Stimulated activated CD4-positive, alpha-beta T cell treated with anti-CD3 and anti-CD28 coated beads, Interleukin-4, amount 100 ng/mL, for 1 hour (primary cell): Measurements from ENCODE around the gene EARS2.
"Not testable (repeated sequence)": the region's sequence is repeated elsewhere in the genome, so short reads cannot be mapped to it uniquely, and the experiment has no call there.

Experiments used
- DNase-seq: peaks from one replicate; pipeline ENCODE4 v3.0.0-alpha.2; 2020

Gene EARS2

DNA sequence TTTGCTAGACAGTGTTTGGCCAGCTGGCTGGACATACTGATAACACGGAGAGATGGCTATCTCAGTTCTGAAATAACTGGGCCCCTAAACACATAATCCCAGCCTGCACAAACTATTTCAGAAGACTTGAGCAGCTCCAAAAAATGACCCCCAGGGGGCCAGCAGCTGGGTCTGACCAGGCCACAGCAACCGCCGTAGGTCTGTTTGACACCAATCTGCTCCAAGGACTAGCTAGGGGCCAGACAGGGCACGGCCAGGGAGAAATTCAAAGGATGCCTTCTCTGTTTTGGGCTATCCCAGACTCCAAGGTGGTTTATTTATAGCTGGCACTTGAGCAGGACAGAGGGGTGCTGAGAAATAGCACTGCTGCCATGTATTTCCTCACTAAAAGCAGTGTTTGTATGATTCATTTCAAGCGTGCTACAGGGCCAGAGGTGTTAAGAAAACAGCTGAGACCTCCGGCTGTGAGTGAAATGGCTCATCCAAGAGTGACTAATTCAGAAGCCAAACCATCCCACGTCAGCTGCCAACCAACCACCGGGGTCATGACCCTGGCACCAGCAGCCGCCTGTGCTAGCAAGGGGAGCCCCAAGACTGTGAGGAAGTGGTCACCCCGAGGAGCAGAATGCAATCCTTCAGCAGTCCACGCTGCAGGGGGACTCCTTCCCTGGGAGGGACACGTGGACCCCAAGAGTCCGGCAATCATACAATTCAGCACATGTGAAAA, 52.5 kb downstream of the EARS2 start:
- DNase-seq = peak; percentile 67

DNA sequence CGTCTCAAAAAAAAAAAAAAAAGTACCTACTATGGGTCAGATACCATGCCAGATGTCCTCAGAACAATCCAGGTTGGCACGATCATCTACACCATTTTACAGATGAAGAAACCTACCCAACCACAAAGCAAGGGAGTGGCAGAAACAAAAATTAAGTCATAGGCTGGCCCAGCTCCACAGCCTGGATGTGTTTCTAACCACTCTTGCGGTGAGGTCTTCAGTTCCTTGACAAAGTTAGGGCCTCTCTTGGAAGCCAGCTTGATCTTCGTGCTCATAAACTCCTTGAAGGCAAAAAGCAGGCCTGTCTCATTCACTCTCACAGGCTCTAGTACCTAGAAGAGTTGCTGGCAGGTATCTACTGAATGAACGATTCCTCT, 53.1 kb downstream of the EARS2 start:
- DNase-seq = no peak

DNA sequence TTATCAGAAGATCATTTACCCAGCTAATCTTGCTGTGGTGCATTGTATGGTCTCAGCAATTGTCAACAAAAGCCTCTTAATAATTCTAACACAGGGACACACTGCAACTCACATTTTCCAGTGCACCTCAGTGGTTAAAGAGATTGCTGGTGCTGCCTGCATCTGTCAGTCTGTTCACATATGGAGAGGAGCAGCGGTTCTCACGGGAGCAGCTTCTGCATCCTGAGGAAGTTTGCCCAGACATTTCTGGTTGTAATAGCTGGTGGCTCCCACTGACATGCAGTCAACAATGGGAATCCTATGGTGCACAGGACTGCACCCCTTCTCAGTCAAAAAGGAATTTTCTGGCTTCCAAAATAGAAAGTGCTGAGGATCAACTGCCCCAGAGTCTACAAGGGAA, 54.7 kb downstream of the EARS2 start:
- no peak for DNase-seq

DNA sequence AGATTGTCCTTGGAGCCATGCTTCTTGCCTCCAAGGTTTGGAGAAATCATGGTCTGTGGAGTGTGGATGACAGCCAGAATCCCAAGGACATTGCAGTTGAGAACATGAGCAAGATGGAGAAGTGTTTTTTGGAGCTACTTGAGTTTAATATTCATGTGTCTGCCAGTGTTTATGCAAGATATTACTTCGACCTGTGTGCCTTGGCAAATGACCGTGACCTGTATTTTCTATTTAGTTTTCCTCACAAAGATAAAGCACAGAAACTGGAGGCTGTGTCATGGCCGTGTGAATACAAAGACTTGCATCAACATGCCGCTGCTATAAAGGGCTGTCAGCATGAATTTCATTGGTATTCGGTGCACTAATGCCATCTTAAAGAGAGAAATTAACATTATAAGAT, 55.9 kb downstream of the EARS2 start:
- DNase-seq = no peak

DNA sequence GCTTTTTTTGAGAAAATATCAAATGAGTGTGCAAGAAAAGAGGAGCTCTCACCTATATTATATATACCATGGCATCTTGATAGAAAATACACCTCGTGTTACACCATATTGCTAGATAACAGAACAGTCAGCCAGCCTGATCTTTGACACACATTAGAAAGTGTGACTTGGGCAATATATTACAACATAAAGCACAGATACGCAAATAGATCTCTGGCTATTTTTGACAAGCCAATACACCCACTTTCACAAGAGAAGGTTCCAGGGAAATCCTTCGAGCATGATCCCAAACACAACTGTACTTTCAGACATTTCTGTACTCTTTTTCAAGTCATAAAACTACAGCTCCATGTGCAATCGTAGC, 56.3 kb downstream of the EARS2 start:
- no peak for DNase-seq

DNA sequence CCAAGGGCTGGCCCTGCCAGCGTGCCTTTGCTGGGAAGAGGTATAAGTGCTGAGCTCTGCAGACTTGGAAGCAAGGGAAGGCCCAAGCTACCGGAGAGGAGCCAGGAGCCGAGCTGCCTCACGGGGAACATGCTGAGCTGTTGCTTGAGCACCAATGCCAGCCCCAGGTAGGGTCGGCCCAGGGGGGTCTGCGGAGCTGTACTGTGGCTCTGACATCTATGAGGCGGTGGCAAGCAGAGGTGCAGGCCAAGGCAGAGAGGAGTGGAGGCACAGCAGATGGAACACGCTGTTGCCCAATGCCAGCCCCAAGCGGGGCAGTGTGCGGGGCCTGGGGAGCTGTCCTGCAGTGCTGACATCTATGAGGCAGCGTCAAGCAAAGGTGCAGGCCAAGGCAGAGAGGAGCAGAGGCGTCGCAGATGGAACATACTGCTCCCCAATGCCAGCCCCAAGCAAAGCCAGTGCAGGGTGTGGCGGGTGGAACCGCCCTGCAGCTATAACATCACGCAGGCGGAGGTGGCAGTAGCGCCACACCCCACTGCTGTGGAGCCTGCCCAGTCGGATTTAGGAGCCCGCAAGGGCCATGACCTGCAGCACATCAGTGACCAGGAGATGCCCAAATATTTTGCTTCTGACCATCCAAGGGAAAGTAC, 56.8 kb downstream of the EARS2 start:
- no peak for DNase-seq

DNA sequence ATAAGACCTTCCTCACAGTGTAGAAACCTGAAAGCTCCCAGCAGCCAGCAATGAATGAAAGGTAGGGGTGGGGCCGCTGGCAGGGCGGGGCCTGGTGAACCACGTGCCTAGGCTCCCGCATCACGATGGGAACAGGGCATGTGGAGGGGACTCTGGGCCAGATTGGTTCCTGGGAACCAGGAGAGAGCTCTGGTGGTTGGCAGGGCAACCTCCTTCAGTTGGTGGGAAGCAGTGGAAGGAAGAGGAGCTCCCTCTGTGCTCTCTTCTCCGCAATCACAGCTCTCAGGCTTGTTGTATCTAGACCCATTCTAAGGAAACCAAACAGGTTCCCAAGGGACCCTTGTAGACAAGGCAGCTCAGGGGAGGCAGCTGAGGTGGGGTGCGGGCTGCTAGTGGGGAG, 57.3 kb downstream of the EARS2 start:
- no peak for DNase-seq

DNA sequence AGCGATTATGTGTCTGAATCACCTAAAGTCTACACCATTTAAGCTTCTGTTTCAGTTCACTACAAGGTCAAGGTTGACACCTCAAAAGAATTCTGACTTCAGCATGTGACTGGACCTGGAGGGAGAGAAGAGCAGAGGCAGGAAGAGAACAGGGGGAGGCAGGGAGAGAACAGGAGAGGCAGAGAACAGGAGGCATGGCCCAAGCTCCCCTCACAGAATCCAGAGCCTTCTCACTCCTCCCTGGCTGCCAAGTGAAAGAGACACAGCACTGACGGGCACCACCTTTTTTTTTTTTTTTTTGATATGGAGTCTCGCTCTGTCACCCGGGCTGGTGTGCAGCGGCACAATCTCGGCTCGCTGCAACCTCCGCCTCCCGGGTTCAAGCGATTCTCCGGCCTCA, 58.3 kb downstream of the EARS2 start:
- no peak for DNase-seq

DNA sequence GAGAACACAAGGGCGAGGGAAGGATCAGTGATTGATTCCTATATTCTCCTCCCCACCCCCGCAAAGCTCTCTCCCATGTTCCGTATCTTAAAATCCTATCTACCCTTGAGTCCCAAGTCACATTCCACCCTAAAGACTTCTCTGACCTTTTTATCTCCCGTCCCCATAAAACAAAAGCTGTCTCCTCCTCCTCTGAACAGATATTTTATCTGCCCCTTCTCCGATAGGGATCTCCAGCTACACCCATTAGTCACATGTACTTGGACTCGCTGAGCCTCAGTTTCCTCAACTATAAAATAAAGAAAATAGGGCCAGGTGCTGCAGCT, 59.6 kb downstream of the EARS2 start:
- DNase-seq = no peak

DNA sequence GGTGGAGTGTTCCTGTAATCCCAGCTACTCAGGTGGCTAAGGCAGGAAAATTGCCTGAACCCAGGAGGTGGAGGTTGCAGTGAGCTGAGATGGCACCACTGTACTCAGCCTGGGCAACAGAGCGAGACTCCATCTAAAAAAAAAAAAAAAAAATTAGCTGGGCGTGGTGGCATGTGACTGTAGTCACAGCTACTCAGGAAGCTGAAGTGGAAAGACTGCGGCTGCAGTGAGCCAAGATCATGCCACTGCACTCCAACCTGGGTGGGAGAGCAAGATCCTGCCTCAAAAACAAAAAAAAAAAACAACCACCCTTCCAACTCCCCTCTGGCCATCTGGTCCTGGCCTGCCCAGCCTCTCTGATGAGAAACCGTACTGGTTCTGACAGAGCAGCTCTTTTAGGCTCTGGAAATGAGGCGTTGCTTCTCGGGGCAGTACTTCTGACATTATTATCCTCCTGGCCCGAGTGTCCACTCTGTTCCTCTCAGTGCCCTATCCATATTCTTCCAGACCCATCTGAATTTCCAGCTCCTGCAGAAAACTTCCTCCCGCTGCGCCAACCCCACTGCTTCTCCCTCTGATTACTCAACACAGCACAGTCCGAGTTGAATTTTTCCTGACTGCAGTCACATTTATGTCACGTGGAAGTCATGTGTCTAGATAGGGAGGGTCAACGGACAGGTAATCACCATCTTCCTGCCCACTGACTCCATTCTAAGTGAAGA, 60.2 kb downstream of the EARS2 start:
- DNase-seq = no peak

DNA sequence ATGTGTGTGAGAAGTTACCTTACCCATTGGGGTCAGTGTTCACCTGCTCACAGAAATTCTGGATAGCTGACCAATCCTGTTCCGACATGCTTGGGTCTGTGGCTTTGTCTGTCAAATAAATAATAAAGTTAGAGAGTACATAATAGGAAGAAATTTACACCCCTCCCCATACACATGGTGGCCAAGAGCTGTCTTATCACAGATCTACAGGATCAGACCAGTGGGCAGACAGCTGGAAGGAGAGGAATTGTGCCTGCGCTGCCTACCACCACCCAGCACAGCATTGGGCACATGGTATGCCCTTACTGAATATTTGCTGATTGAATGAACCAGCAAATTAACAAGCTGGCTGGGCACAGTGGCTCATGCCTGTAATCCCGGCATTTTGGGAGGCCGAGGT, 61.5 kb downstream of the EARS2 start:
- DNase-seq = no peak

DNA sequence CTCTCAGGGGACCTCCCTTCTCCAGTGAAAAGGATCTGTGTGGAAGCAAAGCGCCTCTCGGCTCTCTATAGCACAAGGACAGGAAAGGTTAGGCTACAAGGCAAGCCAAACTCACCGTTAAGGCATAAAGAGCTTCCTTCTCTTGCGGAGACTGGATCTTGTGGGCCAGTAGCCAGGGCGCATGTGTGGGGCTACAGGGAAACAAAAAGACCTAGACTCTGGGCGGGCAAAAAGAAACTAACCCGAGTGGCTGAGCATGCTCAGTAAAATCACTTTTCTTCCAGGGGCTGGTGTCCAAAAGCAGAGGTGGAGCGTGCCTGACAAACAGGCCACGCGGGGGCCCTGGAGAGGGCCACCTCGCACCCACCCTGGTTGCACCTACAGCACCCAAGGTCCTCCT, 63.0 kb downstream of the EARS2 start:
- no peak for DNase-seq

DNA sequence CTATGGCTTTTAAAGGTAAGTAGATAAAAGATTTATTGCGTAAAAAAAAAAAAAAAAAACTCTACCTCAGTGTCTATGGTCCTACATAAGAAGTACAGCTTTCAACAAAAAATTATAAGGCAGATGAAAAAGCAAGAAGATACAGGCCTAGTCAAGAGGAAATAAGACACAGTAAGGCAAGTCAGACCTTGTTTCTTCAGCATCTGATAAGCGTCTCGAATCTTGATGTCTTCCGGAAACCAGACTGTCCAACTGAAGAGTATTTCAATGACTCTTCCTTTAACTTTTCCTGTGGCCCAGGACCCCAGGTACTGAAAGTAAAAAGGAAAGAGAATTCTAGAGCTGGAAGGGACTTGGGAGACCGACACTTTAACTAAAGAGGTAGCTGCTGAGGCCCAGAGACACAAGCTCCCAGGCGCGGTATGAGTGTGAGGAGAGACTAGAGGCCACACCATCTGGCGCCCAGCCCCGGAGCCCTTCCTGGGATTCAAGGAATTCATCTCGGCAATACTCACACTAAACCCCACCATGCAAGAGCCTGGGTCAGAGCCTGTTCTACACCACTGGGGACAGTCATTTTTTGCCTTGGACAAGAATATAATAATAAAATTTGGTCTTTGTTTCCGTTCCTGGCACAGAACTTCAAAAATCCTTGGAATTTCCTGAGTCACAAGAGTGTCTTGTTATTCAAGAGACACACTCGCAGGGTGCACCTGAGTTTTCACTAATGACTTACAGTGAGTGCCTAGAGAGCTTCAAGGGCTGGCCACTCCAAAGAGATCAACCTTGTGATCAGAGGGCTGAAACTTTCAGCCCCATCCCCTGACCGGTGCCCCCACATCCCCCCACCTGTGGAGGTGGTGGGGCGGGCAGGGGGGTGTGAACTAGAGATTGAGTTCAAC, 65.4 kb downstream of the EARS2 start:
- no peak for DNase-seq

DNA sequence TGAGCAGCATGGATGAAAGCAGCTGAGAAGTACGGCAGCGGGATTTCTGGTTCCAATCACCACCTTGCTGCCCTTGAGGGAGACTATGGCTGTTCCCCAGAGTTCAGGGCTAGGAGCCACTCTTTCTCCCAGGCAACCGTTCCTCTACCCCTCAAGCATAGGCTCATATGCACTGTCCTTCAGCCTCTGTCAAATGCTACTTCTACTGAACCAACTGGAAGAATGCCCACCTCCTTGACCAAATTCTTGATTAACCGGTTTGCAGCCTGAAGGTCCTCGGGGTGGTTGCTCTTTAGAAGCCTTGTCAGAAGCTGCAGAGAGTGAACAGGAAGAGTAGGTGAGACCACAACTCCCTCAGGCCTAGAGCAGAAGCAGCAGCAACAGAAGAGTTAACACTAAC, 70.7 kb downstream of the EARS2 start:
- DNase-seq = no peak

DNA sequence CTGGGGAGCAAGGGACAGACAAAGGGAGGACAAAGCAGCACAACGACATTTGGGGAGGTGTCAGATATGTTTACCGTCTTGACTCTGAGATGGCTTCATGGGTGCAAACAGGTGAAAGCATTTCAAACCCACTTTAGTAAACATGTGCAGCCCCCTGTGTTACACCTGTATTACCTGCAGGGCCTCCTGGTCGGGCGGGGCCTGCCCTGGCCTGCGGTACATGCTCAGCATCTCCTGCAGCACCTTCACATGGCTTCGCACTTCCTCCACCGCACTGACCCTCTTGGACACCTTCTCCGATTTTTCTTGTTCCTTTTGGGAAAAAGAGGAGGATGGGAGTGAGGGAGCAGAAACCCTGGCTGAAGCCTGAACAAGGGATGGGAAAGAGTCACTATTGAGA, 71.3 kb downstream of the EARS2 start:
- DNase-seq = no peak

DNA sequence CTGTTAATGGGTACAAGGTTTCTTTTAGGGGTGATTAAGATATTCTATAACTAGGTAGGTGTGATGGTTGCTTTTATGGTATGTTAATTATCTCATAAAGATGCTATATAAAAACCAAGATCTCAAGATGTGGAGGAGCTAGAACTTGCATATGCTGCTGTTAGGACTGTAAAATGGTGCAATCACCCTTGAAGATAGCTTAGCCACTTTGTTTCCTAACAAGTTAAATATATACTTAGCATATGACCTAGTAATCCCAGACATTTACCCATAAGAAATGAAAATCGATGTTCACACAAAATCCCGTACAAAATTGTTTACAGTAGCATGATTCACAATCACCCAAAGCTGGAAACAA, 71.9 kb downstream of the EARS2 start:
- no peak for DNase-seq

DNA sequence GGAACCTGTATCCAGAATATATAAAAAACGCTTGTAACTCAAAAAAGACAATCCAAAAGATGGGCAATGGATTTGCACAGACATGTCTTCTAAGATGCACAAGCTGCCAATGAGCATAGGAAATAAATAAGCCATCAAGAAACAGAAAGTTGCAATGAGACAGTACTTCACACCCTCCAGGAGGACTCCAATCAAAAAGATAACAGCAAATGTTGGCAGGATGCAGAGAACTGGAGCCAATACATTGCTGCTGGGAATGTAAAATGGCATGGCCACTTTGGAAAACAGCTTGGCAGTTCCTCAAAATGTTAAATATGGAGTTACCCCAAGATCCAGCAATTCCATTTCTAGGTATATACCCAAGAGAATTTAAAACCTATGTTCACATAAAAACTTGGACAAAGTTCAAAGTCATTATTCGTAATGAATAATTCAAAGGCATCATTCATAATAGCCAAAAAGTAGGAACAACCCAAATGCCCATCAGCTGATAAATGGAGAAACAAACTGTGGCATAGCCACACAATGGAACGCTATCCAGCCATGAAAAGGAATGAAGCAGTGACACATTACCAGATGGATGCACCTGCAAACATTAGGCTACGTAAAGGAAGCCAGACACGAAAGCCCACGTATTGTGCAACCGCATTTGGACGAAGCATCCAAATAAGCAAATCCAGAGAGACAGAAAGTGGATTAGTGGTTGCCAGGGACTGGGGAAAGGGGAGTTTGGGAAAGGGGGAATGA, 72.5 kb downstream of the EARS2 start:
- no peak for DNase-seq

DNA sequence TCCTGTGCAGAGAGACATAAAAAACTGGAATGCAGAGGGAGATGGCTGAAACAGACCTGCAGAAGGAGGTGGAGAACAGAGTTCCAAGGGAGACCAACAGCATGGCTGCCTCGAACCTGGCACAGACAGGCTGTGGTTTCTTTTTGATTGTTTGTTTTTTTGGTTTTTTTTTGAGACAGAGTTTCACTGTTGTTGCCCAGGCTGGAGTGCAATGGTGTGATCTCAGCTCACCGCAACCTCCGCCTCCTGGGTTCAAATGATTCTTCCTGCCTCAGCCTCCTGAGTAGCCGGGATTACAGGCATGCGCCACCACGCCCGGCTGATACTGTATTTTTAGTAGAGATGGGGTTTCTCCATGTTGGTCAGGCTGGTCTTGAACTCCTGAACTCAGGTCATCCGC, 73.7 kb downstream of the EARS2 start:
- DNase-seq = not testable (repeated sequence)

DNA sequence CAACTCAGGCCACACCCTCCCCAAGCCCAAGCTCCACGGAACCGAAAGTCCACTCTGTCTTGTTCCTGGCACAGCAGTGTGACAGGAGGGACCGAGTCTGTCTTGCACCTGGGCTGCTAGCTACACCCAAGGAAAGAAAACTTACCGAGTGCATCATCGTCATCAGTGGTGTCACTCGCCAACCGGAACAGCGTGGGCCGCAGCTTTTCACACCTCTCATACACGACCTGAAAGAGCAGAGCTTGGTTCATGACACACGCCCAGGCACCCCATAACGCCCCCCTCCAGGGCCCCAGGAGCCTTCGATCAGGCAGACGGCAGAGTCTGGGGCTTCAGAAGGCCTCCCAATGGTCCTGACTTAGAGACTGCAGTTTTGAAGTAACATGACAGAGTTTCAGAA, 74.4 kb downstream of the EARS2 start:
- no peak for DNase-seq

DNA sequence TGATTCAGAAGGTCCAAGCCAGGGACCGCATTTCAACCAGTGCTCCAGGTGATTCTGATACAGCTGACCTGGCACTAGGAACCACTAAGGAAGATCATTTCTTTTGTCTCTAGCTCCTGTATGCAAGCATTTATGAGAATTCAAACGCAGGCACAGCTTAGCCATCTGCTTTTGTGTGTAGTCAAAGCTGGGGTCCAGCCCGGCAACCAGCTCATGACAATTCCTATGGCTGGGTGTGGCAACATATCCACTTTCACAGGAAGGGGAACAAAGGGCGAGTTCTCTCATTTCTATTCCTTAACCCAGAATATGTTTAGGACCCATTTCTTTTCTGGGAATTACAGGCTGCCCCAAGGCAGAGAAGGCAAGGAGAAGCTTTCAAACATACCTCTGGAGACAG, 76.9 kb downstream of the EARS2 start:
- DNase-seq = no peak

DNA sequence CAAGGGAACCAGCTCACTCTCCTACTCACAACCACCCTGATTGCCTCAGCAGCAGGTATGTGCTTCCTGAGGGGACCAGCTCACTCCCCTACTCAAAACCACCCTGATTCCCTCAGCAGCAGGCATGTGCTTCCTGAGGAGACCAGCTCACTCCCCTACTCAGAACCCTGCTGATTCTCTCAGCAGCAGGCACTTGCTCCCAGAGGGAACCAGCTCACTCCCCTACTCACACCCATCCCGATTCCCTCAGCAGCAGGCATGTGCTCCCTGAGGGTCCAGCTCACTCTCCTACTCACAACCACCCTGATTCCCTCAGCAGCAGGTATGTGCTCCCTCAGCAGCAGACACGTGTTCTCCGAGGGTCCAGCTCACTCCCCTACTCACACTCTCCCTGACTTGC, 78.0 kb downstream of the EARS2 start:
- no peak for DNase-seq

DNA sequence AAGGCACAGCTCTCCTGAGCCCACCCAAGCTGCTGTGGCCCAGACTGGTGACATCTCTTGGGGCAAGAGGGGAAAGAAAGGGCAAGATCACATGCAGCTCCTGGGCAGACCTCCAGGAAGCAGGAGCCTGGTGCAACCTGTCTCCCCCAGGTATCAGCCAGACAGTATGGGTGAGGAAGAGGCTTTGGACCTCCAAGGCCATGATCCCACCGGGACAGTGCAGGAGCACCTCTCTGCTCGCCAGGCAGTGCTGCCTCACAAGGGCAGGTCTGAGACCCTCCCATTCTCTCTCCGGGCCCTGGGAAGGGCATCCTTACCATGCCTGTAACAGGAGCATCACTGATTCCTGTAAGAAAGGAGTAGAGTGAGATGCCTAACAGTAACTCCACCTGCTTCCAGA, 78.6 kb downstream of the EARS2 start:
- DNase-seq = no peak

DNA sequence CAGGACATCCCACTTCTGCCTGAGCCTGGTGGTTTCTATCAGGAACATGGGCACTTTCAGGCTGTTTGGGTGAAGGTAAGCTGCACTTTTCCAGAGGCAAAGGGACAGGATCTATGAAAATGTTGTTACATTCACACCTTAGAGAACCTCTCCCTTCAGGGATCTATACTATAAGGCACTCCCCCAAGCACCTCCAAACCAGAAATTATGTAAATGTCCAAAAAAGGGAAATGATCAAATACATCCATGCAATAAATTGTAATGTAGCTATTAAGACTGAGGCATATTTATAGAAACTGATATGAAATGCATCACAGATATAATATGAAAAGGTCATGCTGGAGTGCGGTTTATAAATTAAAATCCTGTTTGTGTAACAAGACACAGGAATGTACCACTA, 80.9 kb downstream of the EARS2 start:
- DNase-seq = no peak
